ENCODE measurements around the gene LRMDA. TPM values are rescaled to one million over a fixed set of nuclear protein-coding genes. Genes with fewer than 3 reads are reported as not detected.

Gene LRMDA
- total and polyA plus RNA-seq, 2 donors (not counting 1 experiment from before 2014, with no cell fraction given): 0.12 TPM; not detected in 1

DNA sequence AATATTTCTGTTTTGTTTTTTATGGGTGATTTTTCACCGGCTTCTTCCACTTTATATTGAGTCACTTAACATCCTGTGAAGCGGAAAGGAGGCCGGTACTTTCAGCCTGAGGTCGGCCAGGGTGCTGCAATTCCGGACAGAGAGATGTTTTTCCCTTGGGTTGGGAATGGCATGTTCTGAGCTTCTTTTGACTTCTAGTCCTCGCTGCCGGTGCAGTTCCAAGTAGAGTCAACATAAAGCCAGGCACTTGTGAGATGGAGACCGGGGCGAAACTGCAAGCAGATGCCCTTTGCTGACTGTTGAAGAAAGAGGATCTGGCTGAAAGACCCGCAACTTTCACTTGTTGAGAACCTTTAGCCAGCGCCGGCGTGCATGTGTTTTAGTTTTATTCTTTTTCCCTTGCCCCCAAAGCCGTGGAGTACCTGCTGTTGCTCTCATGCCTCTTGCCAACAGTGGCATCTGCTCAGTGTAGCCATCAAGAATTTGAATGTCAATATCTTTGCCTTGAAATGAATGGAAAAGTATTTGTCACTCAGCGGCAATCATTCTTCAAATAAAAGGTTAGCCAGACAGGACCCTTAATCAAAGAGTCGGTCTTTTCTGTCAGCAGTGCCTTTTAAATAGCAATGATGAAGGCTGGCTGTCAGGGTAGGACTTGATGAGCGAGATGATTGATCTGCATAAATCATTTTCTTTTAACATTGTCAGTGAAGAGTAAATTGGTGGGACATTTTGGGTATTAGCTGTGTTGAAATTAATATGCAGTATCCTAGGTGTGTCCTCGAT is 351.2 kb downstream of the LRMDA start:
- ChIA-PET CTCF (no interaction called here), POLR2A (no interaction called here)
- Mint-ChIP-seq H3K27me3 (peaks cover 7% of the 10 kb centered on the region), H3K4me3 (no peak overlapping the region), H3K9me3 (ENCODE audit: insufficient read depth) (no peaks in the 10 kb centered on the region), H3K27ac (no peak overlapping the region), H3K4me1 (no peaks in the 10 kb centered on the region)
- Histone ChIP-seq H2AFZ (ENCODE audit: insufficient read depth, low read depth, low read length, poor library complexity, severe bottlenecking) (no peak overlapping the region), H3K4me3 (ENCODE audit: control extremely low read depth in 1 of 5, extremely low read depth in 1 of 5, insufficient read depth in 1 of 5, low read depth in 2 of 5, low read length in 4 of 5) (no peak overlapping the region), H3K4me1 (ENCODE audit: control insufficient read depth in 2 of 2, insufficient read depth in 2 of 2, low read length in 2 of 2) (no peaks in the 10 kb centered on the region), H3K36me3 (replicated peaks in 1 of 2; ENCODE audit: control extremely low read depth in 1 of 2, control insufficient read depth in 1 of 2, extremely low read depth in 1 of 2, insufficient read depth in 2 of 2, low read length in 1 of 2) (no peaks in the 10 kb centered on the region), H3K27ac (ENCODE audit: low read length in 2 of 2) (no peak overlapping the region), H3K79me2 (ENCODE audit: control insufficient read depth, insufficient read depth, low read length) (no peaks in the 10 kb centered on the region), H3K4me2 (replicated peaks; ENCODE audit: low read depth, low read length, poor library complexity, severe bottlenecking) (no peak overlapping the region), H3K27me3 (replicated peaks in 1 of 4; ENCODE audit: control extremely low read depth in 1 of 4, control insufficient read depth in 3 of 4, insufficient read depth in 4 of 4, low read length in 3 of 4) (peaks cover 0 to 3% (median 0%) of the 10 kb centered on the region in 4 experiments), H4K20me1 (ENCODE audit: control insufficient read depth, insufficient read depth, low read length, poor library complexity, severe bottlenecking) (no peaks in the 10 kb centered on the region), H3K9me3 (ENCODE audit: control extremely low read depth in 1 of 3, control insufficient read depth in 2 of 3, insufficient read depth in 1 of 3, low read length in 2 of 3) (no peaks in the 10 kb centered on the region), H3K9ac (ENCODE audit: low read length) (no peak overlapping the region)
- 75% methylated on average over 14 of the region's 18 CpGs for WGBS (ENCODE audit: insufficient coverage)
- DNase-seq (no peak), ATAC-seq (ENCODE audit: low read depth) (no peak)
- no peak for TF ChIP-seq EZH2 (IDR thresholded peaks at IDR 0.05; ENCODE audit: borderline replicate concordance, insufficient read depth, low read depth, low read length, poor library complexity, severe bottlenecking)
- TF ChIP-seq CTCF (IDR thresholded peaks at IDR 0.05): no peak
- intact Hi-C loops (cut with micrococcal nuclease): no loop called here

GRCh38 chr10:75788394-75789205 is 357.2 kb downstream of the LRMDA start:
- H3K4me1 Mint-ChIP-seq: no peaks in the 10 kb centered on the region
- no peak for TF ChIP-seq EZH2 (IDR thresholded peaks at IDR 0.05; ENCODE audit: borderline replicate concordance, insufficient read depth, low read depth, low read length, poor library complexity, severe bottlenecking)
- no peak for TF ChIP-seq CTCF (IDR thresholded peaks at IDR 0.05)
- Histone ChIP-seq H3K27me3 (replicated peaks in 1 of 4; ENCODE audit: control extremely low read depth in 1 of 4, control insufficient read depth in 3 of 4, insufficient read depth in 4 of 4, low read length in 3 of 4) (peaks cover 0 to 3% (median 0%) of the 10 kb centered on the region in 4 experiments), H3K4me1 (ENCODE audit: control insufficient read depth in 2 of 2, insufficient read depth in 2 of 2, low read length in 2 of 2) (no peaks in the 10 kb centered on the region), H3K9me3 (ENCODE audit: control extremely low read depth in 1 of 3, control insufficient read depth in 2 of 3, insufficient read depth in 1 of 3, low read length in 2 of 3) (no peaks in the 10 kb centered on the region), H3K9ac (ENCODE audit: low read length) (no peak overlapping the region), H2AFZ (ENCODE audit: insufficient read depth, low read depth, low read length, poor library complexity, severe bottlenecking) (no peak overlapping the region), H3K4me2 (replicated peaks; ENCODE audit: low read depth, low read length, poor library complexity, severe bottlenecking) (no peak overlapping the region), H3K36me3 (replicated peaks in 1 of 2; ENCODE audit: control extremely low read depth in 1 of 2, control insufficient read depth in 1 of 2, extremely low read depth in 1 of 2, insufficient read depth in 2 of 2, low read length in 1 of 2) (no peaks in the 10 kb centered on the region), H4K20me1 (ENCODE audit: control insufficient read depth, insufficient read depth, low read length, poor library complexity, severe bottlenecking) (no peaks in the 10 kb centered on the region), H3K27ac (ENCODE audit: low read length in 2 of 2) (no peak overlapping the region), H3K4me3 (ENCODE audit: control extremely low read depth in 1 of 5, extremely low read depth in 1 of 5, insufficient read depth in 1 of 5, low read depth in 2 of 5, low read length in 4 of 5) (no peak overlapping the region), H3K79me2 (ENCODE audit: control insufficient read depth, insufficient read depth, low read length) (no peaks in the 10 kb centered on the region)
- ATAC-seq (ENCODE audit: low read depth): no peak
- peaks cover 6% of the 10 kb centered on the region for H3K27me3 Mint-ChIP-seq
- 89% methylated on average over 1 of the region's 4 CpGs for WGBS (ENCODE audit: insufficient coverage)
- POLR2A ChIA-PET: no interaction called here
- DNase-seq: no peak
- H3K9me3 Mint-ChIP-seq (ENCODE audit: insufficient read depth): no peaks in the 10 kb centered on the region
- no peak overlapping the region for H3K27ac Mint-ChIP-seq
- intact Hi-C loops (cut with micrococcal nuclease): no loop called here
- no peak overlapping the region for H3K4me3 Mint-ChIP-seq
- CTCF ChIA-PET: no interaction called here
